ENCODE measurements around the gene SPTLC1.
"Not testable (repeated sequence)": the region's sequence is repeated elsewhere in the genome, so short reads cannot be mapped to it uniquely, and the experiment has no call there.

SPTLC1 gene

GRCh38 chr9:92140754-92141143 is 25.5 kb upstream of the SPTLC1 start:
- Mint-ChIP-seq H3K9me3 (no peaks in the 10 kb centered on the region), H3K27me3 (ENCODE audit: low read depth) (peaks cover 19% of the 10 kb centered on the region), H3K4me3 (peak overlapping the region; percentile 79 to 90 (median 89)), H3K4me1 (peaks cover 28% of the 10 kb centered on the region), H3K27ac (peak overlapping the region in 2 of 3 experiments; percentile 10 to 26), H3K36me3 (ENCODE audit: low read depth) (no peaks in the 10 kb centered on the region)
- TF ChIP-seq CTCF (IDR thresholded peaks at IDR 0.05; ENCODE audit: unreplicated experiment in 3 of 3): no peak

- Mint-ChIP-seq H3K36me3 (ENCODE audit: low read depth) (no peaks in the 10 kb centered on the region), H3K27me3 (ENCODE audit: low read depth) (peaks cover 19% of the 10 kb centered on the region), H3K9me3 (no peaks in the 10 kb centered on the region), H3K4me3 (peak overlapping the region; percentile 66 to 90 (median 66)), H3K4me1 (peaks cover 23% of the 10 kb centered on the region), H3K27ac (no peak overlapping the region)
- peak; percentile 83 to 95 (median 90) for TF ChIP-seq CTCF (IDR thresholded peaks at IDR 0.05; ENCODE audit: unreplicated experiment in 3 of 3)
These were observed 25.0 kb upstream of the SPTLC1 start for GRCh38 chr9:92140074-92140753.

GRCh38 chr9:92138960-92139540 is 23.8 kb upstream of the SPTLC1 start:
- Mint-ChIP-seq H3K4me3 (peak overlapping the region in 2 of 3 experiments; percentile 15 to 53), H3K4me1 (peaks cover 12% of the 10 kb centered on the region), H3K27me3 (ENCODE audit: low read depth) (peaks cover 23% of the 10 kb centered on the region)
- H3K36me3 Mint-ChIP-seq (ENCODE audit: low read depth); H3K27ac Mint-ChIP-seq; H3K9me3 Mint-ChIP-seq: not testable (repeated sequence)
- TF ChIP-seq CTCF (IDR thresholded peaks at IDR 0.05; ENCODE audit: unreplicated experiment in 3 of 3): peak; percentile 7 to 25 (median 23)

- Mint-ChIP-seq H3K27me3 (ENCODE audit: low read depth) (peaks cover 26% of the 10 kb centered on the region), H3K9me3 (no peaks in the 10 kb centered on the region), H3K36me3 (ENCODE audit: low read depth) (no peaks in the 10 kb centered on the region), H3K4me1 (peaks cover 9% of the 10 kb centered on the region), H3K4me3 (no peak overlapping the region), H3K27ac (no peak overlapping the region)
- TF ChIP-seq CTCF (IDR thresholded peaks at IDR 0.05; ENCODE audit: unreplicated experiment in 3 of 3): peak; percentile 89 to 95 (median 91)
These were observed 23.1 kb upstream of the SPTLC1 start for GRCh38 chr9:92138157-92138959.

DNA sequence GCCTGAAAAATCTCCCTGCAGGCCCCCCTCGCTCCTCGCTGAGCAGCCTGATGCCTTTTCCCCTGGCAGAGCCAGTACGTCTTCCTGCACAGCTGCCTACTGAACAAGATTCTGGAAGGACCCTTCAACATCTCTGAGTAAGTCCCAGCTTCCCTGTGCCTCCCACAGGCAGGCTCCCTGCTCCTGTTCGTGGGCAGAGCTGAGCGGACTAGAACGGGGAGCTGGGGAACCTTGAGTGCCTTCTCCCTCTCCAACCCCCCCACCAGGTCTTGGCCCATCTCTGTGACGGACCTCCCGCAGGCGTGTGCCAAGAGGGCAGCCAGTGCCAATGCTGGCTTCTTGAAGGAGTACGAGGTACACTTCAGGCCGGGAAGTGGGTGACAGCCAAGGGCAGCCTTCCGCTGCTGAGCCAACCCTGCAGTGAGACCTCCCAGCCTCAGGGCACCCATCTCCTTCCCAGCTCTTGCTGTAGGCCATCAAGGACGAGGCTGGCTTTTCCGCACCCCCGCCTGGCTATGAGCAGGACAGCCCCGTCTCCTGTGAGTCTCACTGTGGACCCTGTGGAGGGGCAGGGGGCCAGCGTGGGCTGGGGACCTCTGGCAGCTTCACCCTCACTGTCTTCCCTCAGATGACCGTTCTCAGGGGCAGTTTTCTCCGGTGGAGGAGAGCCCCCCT is 21.1 kb upstream of the SPTLC1 start:
- no peak overlapping the region for H3K27ac Mint-ChIP-seq
- peaks cover 26% of the 10 kb centered on the region for H3K27me3 Mint-ChIP-seq (ENCODE audit: low read depth)
- no peak overlapping the region for H3K4me3 Mint-ChIP-seq
- H3K4me1 Mint-ChIP-seq: peaks cover 5% of the 10 kb centered on the region
- no peak for TF ChIP-seq CTCF (IDR thresholded peaks at IDR 0.05; ENCODE audit: unreplicated experiment in 3 of 3)
- H3K9me3 Mint-ChIP-seq: peaks cover 2% of the 10 kb centered on the region
- H3K36me3 Mint-ChIP-seq (ENCODE audit: low read depth): no peaks in the 10 kb centered on the region

Data from nephron (organoid).